Measurements from ENCODE around the gene CBARP. TPM values are rescaled to one million over a fixed set of nuclear protein-coding genes. Genes with fewer than 3 reads are reported as not detected.

The CBARP gene
- total RNA-seq, 2 experiments from 2014 or later = 0.49 to 0.86 TPM

GRCh38 chr19:1281569-1282287 lies 43.9 kb upstream of the CBARP start:
- H3K4me3 Mint-ChIP-seq = no peak overlapping the region
- TF ChIP-seq CTCF (IDR thresholded peaks at IDR 0.05) = no peak
- H3K36me3 Mint-ChIP-seq (ENCODE audit: low read depth) = peaks cover 26% of the 10 kb centered on the region
- POLR2A ChIA-PET = no interaction called here
- ATAC-seq (no peak), DNase-seq (no peak)
- no peaks in the 10 kb centered on the region for H3K9me3 Mint-ChIP-seq
- intact Hi-C loops (cut with micrococcal nuclease) = no loop called here
- peaks cover 11% of the 10 kb centered on the region for H3K4me1 Mint-ChIP-seq (ENCODE audit: low read depth)
- H3K27me3 Mint-ChIP-seq = peaks cover 18% of the 10 kb centered on the region
- H3K27ac Mint-ChIP-seq = no peak overlapping the region
- CTCF ChIA-PET = no interaction called here

GRCh38 chr19:1280636-1281568 lies 43.1 kb upstream of the CBARP start:
- Mint-ChIP-seq H3K4me1 (ENCODE audit: low read depth) (peaks cover 11% of the 10 kb centered on the region), H3K27ac (no peak overlapping the region), H3K27me3 (peaks cover 13% of the 10 kb centered on the region), H3K9me3 (no peaks in the 10 kb centered on the region), H3K36me3 (ENCODE audit: low read depth) (peaks cover 30% of the 10 kb centered on the region), H3K4me3 (no peak overlapping the region)
- TF ChIP-seq CTCF (IDR thresholded peaks at IDR 0.05) = no peak
- ChIA-PET CTCF (interaction anchor here (2.1 to 4.3 kb wide), 3 partner anchors 12 to 91 kb away, joined by 7 to 26 read pairs (median 21); partner anchors contain the start of gene CIRBP), POLR2A (interaction anchor here (0.6 to 2.3 kb wide), 3 partner anchors 12 to 161 kb away, joined by 3 to 9 read pairs (median 3); partner anchors contain the start of gene CIRBP)
- intact Hi-C loops (cut with micrococcal nuclease) = no loop called here
- no peak for DNase-seq
- no peak for ATAC-seq

GRCh38 chr19:1279782-1280341 lies 42.1 kb upstream of the CBARP start:
- H3K4me1 Mint-ChIP-seq (ENCODE audit: low read depth) = peaks cover 11% of the 10 kb centered on the region
- H3K4me3 Mint-ChIP-seq = no peak overlapping the region
- H3K27ac Mint-ChIP-seq = no peak overlapping the region
- ChIA-PET CTCF (interaction anchor here (0.7 to 4.3 kb wide), 12 partner anchors 11 to 434 kb away, joined by 3 to 26 read pairs (median 4); partner anchors contain the start of gene CIRBP), POLR2A (interaction anchor here (0.6 to 2.3 kb wide), 5 partner anchors 11 to 161 kb away, joined by 3 to 9 read pairs (median 3); partner anchors contain the start of gene CIRBP)
- H3K9me3 Mint-ChIP-seq = no peaks in the 10 kb centered on the region
- peaks cover 8% of the 10 kb centered on the region for H3K27me3 Mint-ChIP-seq
- DNase-seq (peak; percentile 87), ATAC-seq (peak; percentile 14)
- intact Hi-C loops (cut with micrococcal nuclease) = loop anchor here (10.0 kb wide), 1 partner anchor 85 kb away; no protein-coding TSS in a partner anchor
- peaks cover 30% of the 10 kb centered on the region for H3K36me3 Mint-ChIP-seq (ENCODE audit: low read depth)
- peak; percentile 86 for TF ChIP-seq CTCF (IDR thresholded peaks at IDR 0.05)

GRCh38 chr19:1278713-1279660 lies 41.2 kb upstream of the CBARP start:
- no peak for ATAC-seq
- H3K4me3 Mint-ChIP-seq = no peak overlapping the region
- no peak for TF ChIP-seq CTCF (IDR thresholded peaks at IDR 0.05)
- no peak overlapping the region for H3K27ac Mint-ChIP-seq
- peaks cover under 1% of the 10 kb centered on the region for H3K27me3 Mint-ChIP-seq
- peaks cover 37% of the 10 kb centered on the region for H3K36me3 Mint-ChIP-seq (ENCODE audit: low read depth)
- DNase-seq = no peak
- ChIA-PET CTCF (interaction anchor here (0.7 to 4.3 kb wide), 13 partner anchors 10 to 435 kb away, joined by 3 to 26 read pairs (median 4); partner anchors contain the start of gene CIRBP), POLR2A (interaction anchor here (0.6 to 2.3 kb wide), 7 partner anchors 10 to 162 kb away, joined by 3 to 9 read pairs (median 3); partner anchors contain the start of gene CIRBP)
- H3K9me3 Mint-ChIP-seq = no peaks in the 10 kb centered on the region
- intact Hi-C loops (cut with micrococcal nuclease) = loop anchor here (10.0 kb wide), 1 partner anchor 86 kb away; no protein-coding TSS in a partner anchor
- H3K4me1 Mint-ChIP-seq (ENCODE audit: low read depth) = peaks cover 16% of the 10 kb centered on the region

Measured in activated CD8-positive, alpha-beta T cell treated with anti-CD3 and anti-CD28 coated beads for 36 hours (primary cell).